ENCODE results near the gene SKA3.

Gene SKA3

GRCh38 chr13:21115231-21115630, 61.1 kb downstream of the SKA3 start:
- DNase-seq (ENCODE audit: low spot score) = no peak

GRCh38 chr13:21111546-21111945, 64.8 kb downstream of the SKA3 start:
- no peak for DNase-seq (ENCODE audit: low spot score)

- no peak for DNase-seq (ENCODE audit: low spot score)
Measured at GRCh38 chr13:21109168-21109567, 67.2 kb downstream of the SKA3 start.

- DNase-seq (ENCODE audit: low spot score) = no peak
Measured at GRCh38 chr13:21106089-21106488, 70.3 kb downstream of the SKA3 start.

GRCh38 chr13:21104199-21105019, 71.9 kb downstream of the SKA3 start:
- no peak for DNase-seq (ENCODE audit: low spot score)
